NCI-H1436 treated with DMSO at 0.1 percent for 48 hours (cell line): ENCODE measurements around the gene OXLD1.

Experiments
- DNase-seq: peaks from one replicate; lab custom pipeline; 2025; lab: John Stamatoyannopoulos, UW

The OXLD1 gene

DNA sequence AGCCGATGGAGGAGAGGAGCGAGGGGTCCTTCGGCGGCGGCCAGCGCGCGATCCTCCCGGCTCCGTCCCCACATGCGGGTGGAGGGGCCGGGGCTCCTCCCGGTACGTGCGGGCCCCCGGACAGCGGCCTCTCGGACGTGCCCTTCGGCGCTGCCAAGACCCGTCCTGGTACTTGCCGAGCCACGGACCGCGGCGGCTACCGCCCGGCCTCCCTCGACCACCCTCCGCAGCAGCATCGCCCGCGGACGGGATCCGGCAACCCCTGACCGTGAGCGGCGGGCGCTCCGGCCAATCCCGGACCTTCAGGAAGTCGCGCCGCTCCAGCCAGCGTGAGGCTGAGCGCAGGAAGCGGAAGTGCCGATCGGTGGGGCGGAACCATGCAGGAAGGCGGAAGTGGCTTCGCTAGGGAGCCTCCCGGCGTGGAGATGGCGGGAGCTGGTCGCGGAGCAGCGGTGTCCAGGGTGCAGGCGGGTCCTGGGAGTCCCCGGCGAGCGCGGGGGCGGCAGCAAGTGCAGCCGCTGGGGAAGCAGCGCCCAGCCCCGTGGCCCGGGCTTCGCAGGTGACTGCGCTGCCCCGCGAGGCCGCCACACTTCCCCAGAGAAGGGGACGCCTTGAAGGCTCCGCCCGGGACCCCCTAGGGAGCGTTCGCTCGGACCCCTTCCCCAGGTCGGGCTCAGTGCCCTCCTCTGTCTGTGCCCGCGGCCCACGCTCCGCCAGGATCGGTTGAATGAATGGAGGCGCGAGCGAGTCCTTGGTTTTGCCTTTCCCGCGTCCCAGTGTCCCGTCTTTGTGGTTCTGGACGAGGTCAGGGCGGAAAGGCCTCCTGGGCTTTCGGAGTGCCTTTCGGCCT is at the start of gene OXLD1, which contains the start of gene CCDC137:
OXLD1 (minus strand) TSS at position 264 of the 850 bp plus-strand sequence; CDS start at position 236, 28 bp downstream.
CCDC137 (plus strand) TSS at position 396 of the 850 bp plus-strand sequence; CDS start at position 426, 30 bp downstream.
- peak; percentile 85 for DNase-seq

DNA sequence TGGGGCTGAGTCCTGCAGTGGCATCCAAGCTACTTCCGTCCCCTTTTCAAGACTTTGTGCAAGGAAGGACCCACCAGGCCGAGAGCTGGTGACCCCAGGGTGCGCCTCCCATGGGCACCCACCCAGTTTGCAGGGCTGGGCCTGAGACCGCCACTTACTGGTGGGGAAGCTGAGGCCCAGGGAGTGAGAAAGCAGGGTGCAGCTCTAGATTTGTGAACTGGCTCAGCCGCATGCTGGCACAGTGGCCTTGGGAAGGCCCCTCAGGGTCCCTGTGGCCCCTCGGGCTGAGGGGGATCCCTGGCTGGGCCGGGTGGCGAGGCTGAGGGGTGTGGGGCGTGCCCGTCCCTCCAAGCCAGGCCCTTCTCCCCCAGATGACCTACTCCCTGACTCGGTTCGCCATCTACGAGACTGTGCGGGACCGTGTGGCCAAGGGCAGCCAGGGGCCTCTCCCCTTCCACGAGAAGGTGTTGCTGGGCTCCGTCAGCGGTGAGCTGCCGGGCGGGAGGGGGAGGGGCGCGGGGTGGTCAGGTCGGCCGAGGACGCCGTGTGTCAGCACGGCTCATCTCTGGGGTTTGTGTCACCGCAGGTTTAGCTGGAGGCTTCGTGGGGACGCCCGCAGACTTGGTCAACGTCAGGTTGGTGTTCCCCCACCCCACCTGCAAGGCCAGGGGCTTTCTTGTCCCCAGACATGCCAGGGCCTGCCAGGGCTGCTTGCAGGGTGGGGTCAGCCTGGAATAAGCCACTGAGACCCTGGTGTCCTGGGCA is 48.9 kb upstream of the OXLD1 start:
- DNase-seq, result no peak

DNA sequence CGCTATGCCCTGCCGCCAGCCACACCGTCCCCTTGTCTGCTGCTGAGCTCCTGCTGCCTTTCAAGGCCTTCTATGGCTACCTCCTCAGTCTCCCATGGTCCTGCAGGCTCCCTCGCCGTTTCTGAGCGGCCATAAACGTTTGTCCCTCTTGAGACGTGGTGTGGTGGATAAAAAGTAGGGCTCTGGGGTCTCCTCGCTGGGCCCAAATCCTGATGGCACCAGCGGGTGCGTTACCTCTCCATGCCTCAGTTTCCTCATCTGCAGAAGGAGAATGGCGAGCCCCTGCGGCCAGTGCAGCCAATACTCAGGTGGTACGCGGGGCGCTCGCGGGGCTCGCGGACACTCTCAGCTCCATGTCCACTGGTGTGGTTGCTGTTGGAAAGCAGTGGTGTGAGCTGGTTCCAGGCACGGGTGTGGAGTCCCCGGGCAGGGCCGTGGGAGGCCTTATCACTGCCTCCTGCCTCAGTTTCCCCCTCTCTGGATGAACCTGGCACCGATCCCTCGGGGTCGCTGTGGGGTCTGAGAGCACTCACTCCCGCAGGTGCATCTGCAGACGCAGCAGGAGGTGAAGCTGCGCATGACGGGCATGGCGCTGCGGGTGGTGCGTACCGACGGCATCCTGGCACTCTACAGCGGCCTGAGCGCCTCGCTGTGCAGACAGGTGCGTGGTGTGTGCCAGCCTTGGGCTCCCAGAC is 48.2 kb upstream of the OXLD1 start:
- DNase-seq, result no peak

GRCh38 chr17:81713556-81714411 is 47.4 kb upstream of the OXLD1 start:
- DNase-seq, result no peak

GRCh38 chr17:81713004-81713555 is 46.7 kb upstream of the OXLD1 start:
- DNase-seq, result no peak

- DNase-seq, result no peak
Measured at GRCh38 chr17:81712468-81713003, 46.1 kb upstream of the OXLD1 start.

DNA sequence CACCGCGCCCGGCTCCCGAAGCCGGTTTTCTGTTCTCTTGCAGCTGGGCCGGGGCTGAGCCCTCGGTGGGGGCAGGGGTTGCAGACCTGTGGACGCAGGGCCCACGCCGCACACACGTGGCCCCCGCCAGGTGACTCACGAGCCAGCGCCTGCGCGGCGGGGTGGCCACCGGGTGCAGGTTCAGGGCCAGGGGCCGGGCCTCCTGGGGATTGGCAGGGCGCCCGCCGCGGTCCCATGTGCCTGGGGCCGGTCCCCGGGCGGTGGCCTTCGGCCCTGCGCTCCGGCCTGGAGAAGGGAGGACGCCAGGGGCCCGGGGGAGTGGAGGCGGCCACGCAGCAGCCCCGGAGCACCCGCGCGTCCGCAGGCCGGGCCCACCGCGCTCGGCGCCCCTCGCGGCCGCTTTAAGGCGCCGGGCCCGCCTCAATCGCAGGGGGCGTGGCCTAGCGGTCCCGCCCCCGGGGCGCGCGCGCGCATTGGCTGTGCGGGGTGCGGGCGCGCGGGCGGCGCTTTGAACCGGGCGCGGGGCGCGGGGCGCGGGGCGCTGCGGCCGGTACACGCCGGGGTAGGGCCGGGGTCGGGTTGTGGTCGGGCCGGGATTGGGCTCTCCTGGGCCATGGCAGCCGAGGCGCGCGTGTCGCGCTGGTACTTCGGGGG is 45.5 kb upstream of the OXLD1 start, which contains the start of gene SLC25A10:
SLC25A10 (plus strand) TSS at position 471 of the 654 bp plus-strand sequence; CDS start at position 614, 143 bp downstream.
- no peak for DNase-seq

DNA sequence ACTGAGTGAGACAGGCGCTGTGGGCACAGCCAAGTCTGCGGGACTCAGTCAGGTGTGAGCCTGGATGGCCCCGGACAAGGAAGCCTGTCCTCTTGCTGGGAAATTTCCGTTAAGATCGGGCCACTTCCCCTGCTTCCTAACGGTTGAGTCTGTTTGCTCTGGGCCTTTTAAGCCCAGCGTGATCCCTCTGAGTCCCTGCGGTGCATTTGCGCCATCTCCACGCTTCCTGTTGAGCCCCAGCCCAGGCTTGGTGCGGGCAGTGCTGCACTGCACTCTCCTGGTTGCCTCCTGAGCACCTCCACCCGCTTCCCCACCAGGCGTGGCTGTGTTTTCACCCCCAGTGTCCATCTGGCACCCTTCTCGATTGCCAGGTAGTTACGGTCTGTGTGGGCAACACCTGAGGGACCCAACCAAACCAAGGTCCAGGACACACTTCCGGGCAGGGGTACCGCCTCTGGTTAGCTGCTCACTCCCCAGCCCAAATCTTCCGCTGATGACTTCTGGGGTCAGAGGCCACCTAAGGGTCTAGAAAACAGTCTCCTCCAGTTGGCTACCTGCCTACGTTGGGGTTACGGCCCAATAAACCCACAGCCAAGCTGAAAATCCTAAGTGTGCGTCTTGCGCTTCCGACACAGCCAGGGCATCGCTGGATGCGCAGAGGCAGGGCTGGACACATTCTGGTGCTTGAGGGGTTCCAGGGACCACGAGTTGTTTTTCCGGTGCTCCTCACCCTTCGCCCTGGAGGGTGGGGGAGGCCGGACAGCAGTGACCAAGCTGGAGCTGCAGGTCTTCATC is 44.3 kb upstream of the OXLD1 start:
- no peak for DNase-seq

DNA sequence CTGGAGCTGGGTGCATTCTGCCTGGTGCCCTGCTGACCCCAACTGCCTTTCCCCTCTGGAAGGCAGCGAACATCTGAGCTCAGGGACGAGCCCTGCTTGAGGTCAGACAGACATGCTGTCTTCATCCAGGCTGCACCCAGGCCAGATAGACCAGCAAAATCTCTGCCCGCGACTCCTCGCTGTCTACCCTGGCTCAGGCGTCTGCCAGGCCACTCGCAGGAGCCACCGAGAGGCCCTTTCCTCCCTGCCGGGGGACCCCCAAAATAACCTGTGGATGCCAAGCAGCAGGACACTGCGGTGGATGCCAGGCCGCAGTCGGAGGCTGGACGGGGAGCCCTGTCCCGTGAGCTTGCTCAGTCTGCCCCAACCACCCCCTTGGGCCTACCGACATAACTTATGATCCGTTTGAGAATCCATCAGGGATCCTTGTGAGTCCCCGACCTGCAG is 42.4 kb upstream of the OXLD1 start:
- DNase-seq, result no peak

GRCh38 chr17:81707725-81708646 is 41.6 kb upstream of the OXLD1 start:
- DNase-seq, result no peak

DNA sequence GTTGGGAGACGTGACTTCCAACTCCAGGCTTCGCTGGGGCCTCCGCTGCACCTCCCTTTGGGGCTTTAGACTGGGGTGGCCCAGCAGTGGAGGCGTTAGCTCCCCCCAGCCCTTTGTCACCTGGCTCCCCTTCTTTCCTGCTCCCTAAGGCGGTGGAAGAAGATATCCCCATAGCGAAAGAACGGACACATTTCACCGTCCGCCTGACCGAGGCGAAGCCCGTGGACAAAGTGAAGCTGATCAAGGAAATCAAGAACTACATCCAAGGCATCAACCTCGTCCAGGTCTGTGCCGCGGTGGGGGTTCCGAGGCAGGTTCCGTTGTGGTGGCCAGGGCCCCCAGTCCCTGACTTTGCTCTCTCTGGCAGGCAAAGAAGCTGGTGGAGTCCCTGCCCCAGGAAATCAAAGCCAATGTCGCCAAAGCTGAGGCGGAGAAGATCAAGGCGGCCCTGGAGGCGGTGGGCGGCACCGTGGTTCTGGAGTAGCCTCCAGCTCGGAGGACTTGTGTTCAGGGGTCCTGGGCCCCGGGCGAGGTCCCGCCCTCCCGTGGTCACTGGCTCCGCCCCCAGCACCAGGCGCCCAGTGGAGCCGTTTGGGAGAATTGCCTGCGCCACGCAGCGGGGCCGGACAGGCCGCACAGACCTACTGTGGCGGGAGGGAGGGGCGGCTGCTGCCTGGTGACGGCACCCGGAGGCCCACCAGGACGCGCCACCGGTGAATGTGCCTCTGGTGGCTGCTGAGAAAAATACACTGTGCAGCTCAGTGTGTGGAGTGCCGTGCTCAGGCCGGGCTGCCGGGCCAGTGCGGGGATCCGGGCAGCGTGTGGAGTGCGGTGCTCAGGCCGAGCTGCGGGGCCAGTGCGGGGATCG is 40.6 kb upstream of the OXLD1 start:
- no peak for DNase-seq

- DNase-seq, result no peak
Measured at GRCh38 chr17:81706232-81706611, 39.8 kb upstream of the OXLD1 start.

DNA sequence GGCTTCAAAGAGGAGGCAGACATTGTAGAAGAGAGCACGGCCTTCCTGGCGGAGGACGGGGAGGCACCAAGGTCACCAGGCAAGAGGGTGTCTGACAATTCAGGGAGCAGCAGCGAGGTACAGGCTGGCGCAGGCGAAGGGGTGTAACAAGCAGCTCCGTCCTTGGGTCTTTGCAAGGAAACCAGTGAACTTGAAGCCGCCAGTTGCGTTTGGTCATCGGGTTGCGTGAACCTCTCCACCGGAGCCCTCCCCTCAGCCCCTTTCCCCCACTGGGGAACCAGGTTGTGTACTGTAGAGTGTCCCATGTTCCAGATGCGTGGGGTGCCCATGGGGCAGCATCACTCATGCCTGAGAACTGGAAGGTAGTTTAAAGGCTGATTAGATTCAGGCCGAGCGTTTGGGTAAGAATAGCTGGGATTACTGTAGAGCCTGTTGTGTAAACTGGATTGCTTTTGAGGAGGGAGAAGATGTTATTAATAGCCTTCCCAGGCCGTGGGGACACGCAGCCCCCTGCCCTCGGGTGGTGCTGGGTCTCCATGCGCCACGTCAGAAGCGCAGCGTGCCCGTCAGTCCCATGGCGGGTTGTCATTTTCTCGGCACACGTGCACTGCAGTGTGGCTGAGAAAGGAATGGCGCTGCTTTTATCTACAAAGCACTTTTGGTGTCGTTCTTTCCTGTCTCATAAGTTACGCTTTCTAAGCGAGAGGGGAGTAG is 39.3 kb upstream of the OXLD1 start:
- no peak for DNase-seq

- DNase-seq, result no peak
Measured at GRCh38 chr17:81703747-81704654, 37.6 kb upstream of the OXLD1 start.
